Measurements from ENCODE around the gene FAM167B.
"Not testable (repeated sequence)": the region's sequence is repeated elsewhere in the genome, so short reads cannot be mapped to it uniquely, and the experiment has no call there.

Gene FAM167B

DNA sequence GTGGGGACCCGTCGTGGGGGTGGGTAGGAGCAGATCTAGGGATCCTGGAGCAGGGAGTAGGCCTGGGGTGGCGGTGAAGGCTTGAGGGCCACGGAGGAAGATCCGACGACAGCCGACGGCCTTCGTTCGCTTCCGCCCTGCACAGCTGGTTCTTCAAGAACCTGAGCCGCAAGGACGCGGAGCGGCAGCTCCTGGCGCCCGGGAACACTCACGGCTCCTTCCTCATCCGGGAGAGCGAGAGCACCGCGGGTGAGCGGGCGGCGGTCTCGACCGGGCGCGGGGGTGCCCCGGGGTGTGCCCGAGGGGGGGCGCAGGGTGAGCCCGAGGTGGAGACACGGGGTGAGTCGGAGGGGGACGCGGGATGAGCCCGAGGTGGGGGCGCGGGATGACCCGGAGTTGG, 28.4 kb downstream of the FAM167B start:
- TF ChIP-seq, protein P1, sequence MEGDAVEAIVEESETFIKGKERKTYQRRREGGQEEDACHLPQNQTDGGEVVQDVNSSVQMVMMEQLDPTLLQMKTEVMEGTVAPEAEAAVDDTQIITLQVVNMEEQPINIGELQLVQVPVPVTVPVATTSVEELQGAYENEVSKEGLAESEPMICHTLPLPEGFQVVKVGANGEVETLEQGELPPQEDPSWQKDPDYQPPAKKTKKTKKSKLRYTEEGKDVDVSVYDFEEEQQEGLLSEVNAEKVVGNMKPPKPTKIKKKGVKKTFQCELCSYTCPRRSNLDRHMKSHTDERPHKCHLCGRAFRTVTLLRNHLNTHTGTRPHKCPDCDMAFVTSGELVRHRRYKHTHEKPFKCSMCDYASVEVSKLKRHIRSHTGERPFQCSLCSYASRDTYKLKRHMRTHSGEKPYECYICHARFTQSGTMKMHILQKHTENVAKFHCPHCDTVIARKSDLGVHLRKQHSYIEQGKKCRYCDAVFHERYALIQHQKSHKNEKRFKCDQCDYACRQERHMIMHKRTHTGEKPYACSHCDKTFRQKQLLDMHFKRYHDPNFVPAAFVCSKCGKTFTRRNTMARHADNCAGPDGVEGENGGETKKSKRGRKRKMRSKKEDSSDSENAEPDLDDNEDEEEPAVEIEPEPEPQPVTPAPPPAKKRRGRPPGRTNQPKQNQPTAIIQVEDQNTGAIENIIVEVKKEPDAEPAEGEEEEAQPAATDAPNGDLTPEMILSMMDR (IDR thresholded peaks at IDR 0.05; ENCODE audit: low read depth, low read length, missing control alignments) = no peak
- no peak overlapping the region for H3K4me3 ChIP-seq (ENCODE audit: low read depth, low read length)

DNA sequence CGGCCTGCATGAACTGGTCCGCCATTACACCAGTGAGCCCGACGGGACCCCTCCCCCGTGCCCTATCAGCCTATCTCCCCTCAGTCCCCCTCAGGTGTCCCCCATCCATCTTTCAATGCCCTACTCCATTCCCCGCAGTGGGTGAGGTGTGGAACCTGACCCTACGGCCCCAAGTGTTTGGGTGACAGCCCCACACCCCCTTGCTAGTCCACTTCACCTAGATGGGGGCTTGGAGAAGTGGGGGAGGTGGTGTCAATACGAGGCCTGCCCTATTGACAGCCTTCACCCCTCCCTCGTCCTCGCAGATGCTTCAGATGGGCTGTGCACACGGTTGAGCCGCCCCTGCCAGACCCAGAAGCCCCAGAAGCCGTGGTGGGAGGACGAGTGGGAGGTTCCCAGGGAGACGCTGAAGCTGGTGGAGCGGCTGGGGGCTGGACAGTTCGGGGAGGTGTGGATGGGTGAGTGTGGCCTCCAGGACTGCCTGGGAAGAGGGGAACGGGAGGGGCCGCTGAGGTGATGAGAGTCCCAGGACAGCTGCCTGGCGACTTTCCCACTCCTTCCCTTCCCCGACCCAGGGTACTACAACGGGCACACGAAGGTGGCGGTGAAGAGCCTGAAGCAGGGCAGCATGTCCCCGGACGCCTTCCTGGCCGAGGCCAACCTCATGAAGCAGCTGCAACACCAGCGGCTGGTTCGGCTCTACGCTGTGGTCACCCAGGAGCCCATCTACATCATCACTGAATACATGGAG, 29.2 kb downstream of the FAM167B start:
- no peak for DNase-seq (ENCODE audit: low read depth)
- H3K4me3 ChIP-seq (ENCODE audit: low read depth, low read length) = no peak overlapping the region
- TF ChIP-seq, protein P1 (IDR thresholded peaks at IDR 0.05; ENCODE audit: low read depth, low read length, missing control alignments) = no peak

More for the DNA sequence above, 28.4 kb downstream of the FAM167B start:
- no peak for DNase-seq (ENCODE audit: low read depth)

DNA sequence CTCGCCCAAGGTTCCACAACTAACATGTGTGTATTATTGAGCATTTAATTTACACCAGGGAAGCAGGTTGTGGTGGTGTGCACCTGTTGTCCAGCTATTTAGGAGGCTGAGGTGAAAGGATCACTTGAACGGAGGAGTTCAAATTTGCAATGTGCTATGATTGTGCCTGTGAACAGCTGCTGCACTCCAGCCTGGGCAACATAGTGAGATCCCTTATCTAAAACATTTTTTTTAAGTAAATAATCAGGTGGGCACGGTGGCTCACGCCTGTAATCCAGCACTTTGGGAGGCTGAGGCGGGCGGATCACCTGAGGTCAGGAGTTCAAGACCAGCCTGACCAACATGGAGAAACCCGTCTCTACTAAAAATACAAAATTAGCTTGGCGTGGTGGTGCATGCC, 37.8 kb downstream of the FAM167B start:
- not testable (repeated sequence) for DNase-seq (ENCODE audit: low read depth); H3K4me3 ChIP-seq (ENCODE audit: low read depth, low read length)

DNA sequence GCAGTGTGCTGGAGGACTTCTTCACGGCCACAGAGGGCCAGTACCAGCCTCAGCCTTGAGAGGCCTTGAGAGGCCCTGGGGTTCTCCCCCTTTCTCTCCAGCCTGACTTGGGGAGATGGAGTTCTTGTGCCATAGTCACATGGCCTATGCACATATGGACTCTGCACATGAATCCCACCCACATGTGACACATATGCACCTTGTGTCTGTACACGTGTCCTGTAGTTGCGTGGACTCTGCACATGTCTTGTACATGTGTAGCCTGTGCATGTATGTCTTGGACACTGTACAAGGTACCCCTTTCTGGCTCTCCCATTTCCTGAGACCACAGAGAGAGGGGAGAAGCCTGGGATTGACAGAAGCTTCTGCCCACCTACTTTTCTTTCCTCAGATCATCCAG, 38.6 kb downstream of the FAM167B start:
- no peak for DNase-seq (ENCODE audit: low read depth)
- no peak overlapping the region for H3K4me3 ChIP-seq (ENCODE audit: low read depth, low read length)
- TF ChIP-seq, protein P1 (IDR thresholded peaks at IDR 0.05; ENCODE audit: low read depth, low read length, missing control alignments) = no peak

- TF ChIP-seq, protein P1 (IDR thresholded peaks at IDR 0.05; ENCODE audit: low read depth, low read length, missing control alignments) = no peak
- no peak overlapping the region for H3K4me3 ChIP-seq (ENCODE audit: low read depth, low read length)
- no peak for DNase-seq (ENCODE audit: low read depth)
These were observed 39.7 kb downstream of the FAM167B start for GRCh38 chr1:32286763-32287162.

GRCh38 chr1:32289256-32289655, 42.2 kb downstream of the FAM167B start:
- H3K4me3 ChIP-seq (ENCODE audit: low read depth, low read length) = no peak overlapping the region
- DNase-seq (ENCODE audit: low read depth) = no peak
- TF ChIP-seq, protein P1 (IDR thresholded peaks at IDR 0.05; ENCODE audit: low read depth, low read length, missing control alignments) = no peak

- TF ChIP-seq, protein P1 (IDR thresholded peaks at IDR 0.05; ENCODE audit: low read depth, low read length, missing control alignments) = no peak
- peak overlapping the region; percentile 100 for H3K4me3 ChIP-seq (ENCODE audit: low read depth, low read length)
- DNase-seq (ENCODE audit: low read depth) = no peak
These were observed 44.2 kb downstream of the FAM167B start for GRCh38 chr1:32291145-32291707.
